ENCODE results near the gene CARD19.

- TF ChIP-seq, protein P1, sequence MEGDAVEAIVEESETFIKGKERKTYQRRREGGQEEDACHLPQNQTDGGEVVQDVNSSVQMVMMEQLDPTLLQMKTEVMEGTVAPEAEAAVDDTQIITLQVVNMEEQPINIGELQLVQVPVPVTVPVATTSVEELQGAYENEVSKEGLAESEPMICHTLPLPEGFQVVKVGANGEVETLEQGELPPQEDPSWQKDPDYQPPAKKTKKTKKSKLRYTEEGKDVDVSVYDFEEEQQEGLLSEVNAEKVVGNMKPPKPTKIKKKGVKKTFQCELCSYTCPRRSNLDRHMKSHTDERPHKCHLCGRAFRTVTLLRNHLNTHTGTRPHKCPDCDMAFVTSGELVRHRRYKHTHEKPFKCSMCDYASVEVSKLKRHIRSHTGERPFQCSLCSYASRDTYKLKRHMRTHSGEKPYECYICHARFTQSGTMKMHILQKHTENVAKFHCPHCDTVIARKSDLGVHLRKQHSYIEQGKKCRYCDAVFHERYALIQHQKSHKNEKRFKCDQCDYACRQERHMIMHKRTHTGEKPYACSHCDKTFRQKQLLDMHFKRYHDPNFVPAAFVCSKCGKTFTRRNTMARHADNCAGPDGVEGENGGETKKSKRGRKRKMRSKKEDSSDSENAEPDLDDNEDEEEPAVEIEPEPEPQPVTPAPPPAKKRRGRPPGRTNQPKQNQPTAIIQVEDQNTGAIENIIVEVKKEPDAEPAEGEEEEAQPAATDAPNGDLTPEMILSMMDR (IDR thresholded peaks at IDR 0.05) = no peak
- TF ChIP-seq ZFX (IDR thresholded peaks at IDR 0.05; ENCODE audit: borderline replicate concordance) = no peak
Observed at GRCh38 chr9:93123561-93124283, 27.7 kb downstream of the CARD19 start.
